ENCODE data around the gene RNF126.
"Not testable (repeated sequence)": the region's sequence is repeated elsewhere in the genome, so short reads cannot be mapped to it uniquely, and the experiment has no call there.

The RNF126 gene

GRCh38 chr19:608155-609003, 54.6 kb downstream of the RNF126 start:
- H3K4me2 ChIP-seq (ENCODE audit: low read length): no peak overlapping the region
- no peak overlapping the region for H3K27ac ChIP-seq (ENCODE audit: low read depth, low read length)
- no peaks in the 10 kb centered on the region for H3K36me3 ChIP-seq (ENCODE audit: control insufficient read depth, low read length)
- H3K79me2 ChIP-seq (ENCODE audit: control insufficient read depth, low read length): no peaks in the 10 kb centered on the region
- TF ChIP-seq CTCF (IDR thresholded peaks at IDR 0.05; ENCODE audit: low read depth, low read length, poor library complexity, severe bottlenecking) (no peak), EZH2phosphoT487 (IDR thresholded peaks at IDR 0.05; ENCODE audit: borderline replicate concordance, low read length) (no peak)
- no peaks in the 10 kb centered on the region for H3K9me3 ChIP-seq (ENCODE audit: control insufficient read depth, insufficient read depth, low read length)
- no peaks in the 10 kb centered on the region for H4K20me1 ChIP-seq (ENCODE audit: control insufficient read depth, insufficient read depth, low read depth, low read length)
- H3K27me3 ChIP-seq (ENCODE audit: control insufficient read depth, low read length): no peaks in the 10 kb centered on the region
- H3K4me3 ChIP-seq (ENCODE audit: low read length): no peak overlapping the region
- H3K9me2 ChIP-seq (replicated peaks; ENCODE audit: control insufficient read depth, low read length): no peaks in the 10 kb centered on the region
- no peaks in the 10 kb centered on the region; the same call in 1 of the 2 replicates for H3F3A ChIP-seq (ENCODE audit: control insufficient read depth, insufficient read depth)
- H3K4me1 ChIP-seq (ENCODE audit: control insufficient read depth, low read length): peaks cover 14% of the 10 kb centered on the region

- Histone ChIP-seq H3K27ac (ENCODE audit: low read depth, low read length) (no peak overlapping the region), H3K27me3 (ENCODE audit: control insufficient read depth, low read length) (no peaks in the 10 kb centered on the region), H3K36me3 (ENCODE audit: control insufficient read depth, low read length) (no peaks in the 10 kb centered on the region), H3F3A (ENCODE audit: control insufficient read depth, insufficient read depth) (no peaks in the 10 kb centered on the region; the same call in 1 of the 2 replicates), H3K9me2 (replicated peaks; ENCODE audit: control insufficient read depth, low read length) (no peaks in the 10 kb centered on the region), H3K4me3 (ENCODE audit: low read length) (no peak overlapping the region), H3K4me2 (ENCODE audit: low read length) (no peak overlapping the region), H3K4me1 (ENCODE audit: control insufficient read depth, low read length) (peaks cover 14% of the 10 kb centered on the region), H4K20me1 (ENCODE audit: control insufficient read depth, insufficient read depth, low read depth, low read length) (no peaks in the 10 kb centered on the region), H3K79me2 (ENCODE audit: control insufficient read depth, low read length) (no peaks in the 10 kb centered on the region), H3K9me3 (ENCODE audit: control insufficient read depth, insufficient read depth, low read length) (no peaks in the 10 kb centered on the region)
- TF ChIP-seq EZH2phosphoT487 (IDR thresholded peaks at IDR 0.05; ENCODE audit: borderline replicate concordance, low read length): no peak
Observed at GRCh38 chr19:607301-608154, 55.5 kb downstream of the RNF126 start.

- not testable (repeated sequence) for H3K4me3 ChIP-seq (ENCODE audit: low read length); H3K79me2 ChIP-seq (ENCODE audit: control insufficient read depth, low read length); H3F3A ChIP-seq (ENCODE audit: control insufficient read depth, insufficient read depth); H3K4me1 ChIP-seq (ENCODE audit: control insufficient read depth, low read length); H3K4me2 ChIP-seq (ENCODE audit: low read length); H3K27ac ChIP-seq (ENCODE audit: low read depth, low read length); H3K9me3 ChIP-seq (ENCODE audit: control insufficient read depth, insufficient read depth, low read length); H4K20me1 ChIP-seq (ENCODE audit: control insufficient read depth, insufficient read depth, low read depth, low read length); H3K9me2 ChIP-seq (replicated peaks; ENCODE audit: control insufficient read depth, low read length); H3K27me3 ChIP-seq (ENCODE audit: control insufficient read depth, low read length); H3K36me3 ChIP-seq (ENCODE audit: control insufficient read depth, low read length)
- peak; percentile 85 for TF ChIP-seq CTCF (IDR thresholded peaks at IDR 0.05; ENCODE audit: low read depth, low read length, poor library complexity, severe bottlenecking)
Observed at GRCh38 chr19:605061-605971, 57.7 kb downstream of the RNF126 start.

All from DOHH2 (cell line).